DMS114 treated with DMSO at 0.1 percent for 48 hours (cell line): ENCODE data around the gene UBAP2.

ENCODE experiments used
- DNase-seq: peaks from one replicate; lab custom pipeline; 2025; ENCODE audit not compliant: unreplicated experiment; lab: John Stamatoyannopoulos, UW

Gene UBAP2

GRCh38 chr9:33884856-33885701 is 163.6 kb downstream of the UBAP2 start:
- no peak for DNase-seq

- DNase-seq, result no peak
These were observed 167.1 kb downstream of the UBAP2 start for GRCh38 chr9:33881635-33882034.

GRCh38 chr9:33880211-33881089 is 168.2 kb downstream of the UBAP2 start:
- DNase-seq, result no peak

GRCh38 chr9:33878691-33879366 is 169.9 kb downstream of the UBAP2 start:
- no peak for DNase-seq

- DNase-seq, result no peak
These were observed 170.8 kb downstream of the UBAP2 start for GRCh38 chr9:33877727-33878489.
